ENCODE measurements around the gene SLC12A8. TPM values are rescaled to one million over a fixed set of nuclear protein-coding genes. Genes with fewer than 3 reads are reported as not detected.

The SLC12A8 gene
- total RNA-seq, 1 experiment from 2014 or later = 13.0 TPM

GRCh38 chr3:125139386-125139785 lies 73.2 kb downstream of the SLC12A8 start:
- H3K4me3 Mint-ChIP-seq (ENCODE audit: unreplicated experiment) = no peak overlapping the region
- H3K4me1 Mint-ChIP-seq (ENCODE audit: insufficient read depth, unreplicated experiment) = peaks cover 16% of the 10 kb centered on the region
- no peak for TF ChIP-seq CTCF (IDR thresholded peaks at IDR 0.05; ENCODE audit: unreplicated experiment)
- ChIA-PET POLR2A (interaction anchor here (0.7 to 1.0 kb wide), 3 partner anchors 11 to 48 kb away, joined by 3 to 4 read pairs (median 3); no protein-coding TSS in a partner anchor), CTCF (no interaction called here)
- no peaks in the 10 kb centered on the region for H3K27me3 Mint-ChIP-seq (ENCODE audit: insufficient read depth, unreplicated experiment)
- H3K36me3 Mint-ChIP-seq (ENCODE audit: insufficient read depth, unreplicated experiment) = no peaks in the 10 kb centered on the region
- H3K27ac Mint-ChIP-seq (ENCODE audit: low read depth, unreplicated experiment) = no peak overlapping the region
- intact Hi-C loops (cut with micrococcal nuclease) = no loop called here
- no peaks in the 10 kb centered on the region for H3K9me3 Mint-ChIP-seq (ENCODE audit: unreplicated experiment)
- DNase-seq (ENCODE audit: unreplicated experiment) = no peak
- BruUV-seq (replicated peaks) = no TSS peak

DNA sequence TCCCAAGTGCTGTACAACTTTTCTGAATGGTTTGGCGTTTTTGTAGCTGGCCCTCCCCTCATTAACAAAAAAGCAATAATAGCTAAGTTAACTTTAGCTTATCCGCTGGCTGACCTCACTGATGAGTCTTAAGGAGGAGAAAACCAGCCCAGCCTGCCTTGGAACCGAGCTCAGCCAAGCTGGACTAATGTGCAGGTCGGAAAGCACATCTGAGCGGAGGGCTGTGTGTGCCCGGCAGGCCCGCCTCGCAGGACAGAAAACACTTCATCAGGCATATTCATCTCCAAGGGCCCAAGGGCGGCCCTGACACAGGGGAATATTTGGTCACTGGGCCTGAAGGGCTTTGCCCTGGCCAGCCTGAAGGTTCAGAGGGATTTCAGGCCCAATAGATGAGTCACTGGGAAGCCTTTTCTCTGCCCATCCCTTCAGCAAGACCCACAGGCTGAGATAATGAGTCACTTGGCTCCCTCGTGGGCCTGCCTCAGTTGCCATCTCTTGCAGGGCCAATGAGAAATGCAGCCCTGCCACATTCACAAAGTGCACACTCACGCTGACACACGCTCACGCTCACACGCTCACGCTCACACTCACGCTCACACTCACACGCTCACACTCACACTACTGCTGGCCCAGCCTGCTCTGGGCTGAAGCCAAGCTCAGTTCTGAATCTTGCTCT lies 75.1 kb downstream of the SLC12A8 start:
- Mint-ChIP-seq H3K4me3 (ENCODE audit: unreplicated experiment) (no peak overlapping the region), H3K27me3 (ENCODE audit: insufficient read depth, unreplicated experiment) (no peaks in the 10 kb centered on the region), H3K36me3 (ENCODE audit: insufficient read depth, unreplicated experiment) (no peaks in the 10 kb centered on the region), H3K4me1 (ENCODE audit: insufficient read depth, unreplicated experiment) (peaks cover 16% of the 10 kb centered on the region), H3K9me3 (ENCODE audit: unreplicated experiment) (no peaks in the 10 kb centered on the region), H3K27ac (ENCODE audit: low read depth, unreplicated experiment) (no peak overlapping the region)
- intact Hi-C loops (cut with micrococcal nuclease) = no loop called here
- DNase-seq (ENCODE audit: unreplicated experiment) = peak; percentile 66
- no TSS peak for BruUV-seq (replicated peaks)
- ChIA-PET CTCF (no interaction called here), POLR2A (no interaction called here)
- TF ChIP-seq CTCF (IDR thresholded peaks at IDR 0.05; ENCODE audit: unreplicated experiment) = no peak

GRCh38 chr3:125136966-125137357 lies 75.6 kb downstream of the SLC12A8 start:
- intact Hi-C loops (cut with micrococcal nuclease) = no loop called here
- ChIA-PET CTCF (no interaction called here), POLR2A (interaction anchor here (0.7 kb wide), 1 partner anchor 14 kb away, joined by 5 read pairs; no protein-coding TSS in a partner anchor)
- Mint-ChIP-seq H3K36me3 (ENCODE audit: insufficient read depth, unreplicated experiment) (no peaks in the 10 kb centered on the region), H3K4me1 (ENCODE audit: insufficient read depth, unreplicated experiment) (peaks cover 16% of the 10 kb centered on the region), H3K27ac (ENCODE audit: low read depth, unreplicated experiment) (no peak overlapping the region), H3K4me3 (ENCODE audit: unreplicated experiment) (no peak overlapping the region), H3K27me3 (ENCODE audit: insufficient read depth, unreplicated experiment) (no peaks in the 10 kb centered on the region), H3K9me3 (ENCODE audit: unreplicated experiment) (no peaks in the 10 kb centered on the region)
- no peak for TF ChIP-seq CTCF (IDR thresholded peaks at IDR 0.05; ENCODE audit: unreplicated experiment)
- DNase-seq (ENCODE audit: unreplicated experiment) = no peak
- BruUV-seq (replicated peaks) = no TSS peak

DNA sequence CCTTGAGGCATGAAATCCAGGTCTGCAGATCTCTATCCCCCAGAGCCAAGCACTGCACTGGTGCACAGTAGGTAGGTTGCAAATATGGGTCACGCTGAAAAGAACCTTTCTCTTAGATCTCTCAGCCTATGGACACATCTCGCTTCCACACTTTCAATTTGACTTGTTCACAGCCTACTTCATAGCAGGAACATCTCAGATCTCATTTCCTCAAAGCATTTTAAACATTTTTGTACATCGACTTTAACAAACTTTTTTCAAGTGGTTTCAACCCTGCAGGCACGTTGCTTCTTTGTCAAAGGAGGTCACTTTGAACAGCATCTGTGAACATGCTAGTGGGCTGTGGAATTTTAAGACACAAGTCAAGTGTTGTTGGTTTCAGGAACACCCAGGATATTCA lies 76.0 kb downstream of the SLC12A8 start:
- no peak for DNase-seq (ENCODE audit: unreplicated experiment)
- Mint-ChIP-seq H3K4me3 (ENCODE audit: unreplicated experiment) (no peak overlapping the region), H3K4me1 (ENCODE audit: insufficient read depth, unreplicated experiment) (peaks cover 16% of the 10 kb centered on the region), H3K27me3 (ENCODE audit: insufficient read depth, unreplicated experiment) (no peaks in the 10 kb centered on the region), H3K27ac (ENCODE audit: low read depth, unreplicated experiment) (no peak overlapping the region), H3K9me3 (ENCODE audit: unreplicated experiment) (no peaks in the 10 kb centered on the region), H3K36me3 (ENCODE audit: insufficient read depth, unreplicated experiment) (no peaks in the 10 kb centered on the region)
- no TSS peak for BruUV-seq (replicated peaks)
- ChIA-PET CTCF (no interaction called here), POLR2A (interaction anchor here (0.6 to 0.7 kb wide), 2 partner anchors 13 to 31 kb away, joined by 3 to 5 read pairs; no protein-coding TSS in a partner anchor)
- no peak for TF ChIP-seq CTCF (IDR thresholded peaks at IDR 0.05; ENCODE audit: unreplicated experiment)
- intact Hi-C loops (cut with micrococcal nuclease) = no loop called here
